ENCODE data around the gene FBXW8. TPM values are rescaled to one million over a fixed set of nuclear protein-coding genes. Genes with fewer than 3 reads are reported as not detected.
A peak's percentile ranks its signal among the peaks of the same experiment; 100 is the strongest.

Gene FBXW8
- total RNA-seq, 2 experiments from 2014 or later = 6.6 to 7.3 TPM

GRCh38 chr12:116910280-116910644, 488 bp upstream of the FBXW8 start:
- no peaks in the 10 kb centered on the region for H3K27me3 Mint-ChIP-seq
- POLR2A ChIA-PET = no interaction called here

DNA sequence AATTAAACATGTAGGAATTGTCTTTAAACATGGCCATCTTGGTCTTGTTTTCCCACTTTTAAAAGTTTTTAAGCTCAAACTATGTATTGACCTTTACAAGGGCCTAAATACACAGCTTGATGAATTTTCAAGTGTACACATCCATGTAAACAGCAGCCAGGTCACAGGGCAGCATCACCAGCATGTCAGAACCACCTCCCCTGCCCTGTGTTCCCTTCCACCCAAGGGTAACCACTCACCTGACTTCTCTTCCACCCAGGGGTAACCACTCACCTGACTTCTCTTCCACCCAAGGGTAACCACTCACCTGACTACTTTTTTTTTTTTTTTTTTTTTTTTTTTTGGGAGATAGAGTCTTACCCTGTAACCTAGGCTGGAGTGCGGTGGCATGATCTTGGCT, 4.6 kb downstream of the FBXW8 start:
- POLR2A ChIA-PET = no interaction called here
- no peak for TF ChIP-seq CTCF (IDR thresholded peaks at IDR 0.05)
- no peak overlapping the region for H3K4me3 ChIP-seq (ENCODE audit: low read length)
- peaks cover 27% of the 10 kb centered on the region for H3K4me1 ChIP-seq (ENCODE audit: insufficient read depth, low read length)
- H3K27ac Mint-ChIP-seq = no peak overlapping the region
- DNase-seq (no peak), ATAC-seq (ENCODE audit: poor library complexity) (no peak)
- intact Hi-C loops (cut with DNase I, micrococcal nuclease) = no loop called here
- no peaks in the 10 kb centered on the region for H3K9me3 Mint-ChIP-seq
- no peak overlapping the region for H3K27ac ChIP-seq (ENCODE audit: low read depth in 1 of 2, low read length in 2 of 2)
- no peaks in the 10 kb centered on the region for H3K9me3 ChIP-seq (ENCODE audit: control insufficient read depth in 1 of 2, insufficient read depth in 1 of 2, low read length in 2 of 2)
- CTCF ChIA-PET = no interaction called here
- H3K36me3 ChIP-seq (ENCODE audit: insufficient read depth, low read length) = no peaks in the 10 kb centered on the region
- no peaks in the 10 kb centered on the region for H3K27me3 Mint-ChIP-seq
- H3K4me3 Mint-ChIP-seq = peak overlapping the region; percentile 68
- peaks cover 20% of the 10 kb centered on the region for H3K36me3 Mint-ChIP-seq (ENCODE audit: low read depth)
- no peaks in the 10 kb centered on the region for H3K27me3 ChIP-seq (ENCODE audit: control insufficient read depth in 1 of 2, insufficient read depth in 2 of 2, low read length in 2 of 2)
- peaks cover 76% of the 10 kb centered on the region for H3K4me1 Mint-ChIP-seq (ENCODE audit: low read depth)

More at GRCh38 chr12:116910280-116910644, 488 bp upstream of the FBXW8 start:
- CTCF ChIA-PET = no interaction called here
- no peak for ATAC-seq (ENCODE audit: poor library complexity)
- Mint-ChIP-seq H3K4me3 (peak overlapping the region; percentile 94), H3K4me1 (ENCODE audit: low read depth) (peaks cover 32% of the 10 kb centered on the region), H3K9me3 (no peaks in the 10 kb centered on the region), H3K27ac (peak overlapping the region; percentile 70), H3K36me3 (ENCODE audit: low read depth) (peaks cover 10% of the 10 kb centered on the region)
- no peak for DNase-seq
- Histone ChIP-seq H3K4me1 (ENCODE audit: insufficient read depth, low read length) (peaks cover 14% of the 10 kb centered on the region), H3K36me3 (ENCODE audit: insufficient read depth, low read length) (no peaks in the 10 kb centered on the region), H3K27ac (ENCODE audit: low read depth in 1 of 2, low read length in 2 of 2) (no peak overlapping the region), H3K9me3 (ENCODE audit: control insufficient read depth in 1 of 2, insufficient read depth in 1 of 2, low read length in 2 of 2) (no peaks in the 10 kb centered on the region), H3K4me3 (ENCODE audit: low read length) (peak overlapping the region; percentile 63), H3K27me3 (ENCODE audit: control insufficient read depth in 1 of 2, insufficient read depth in 2 of 2, low read length in 2 of 2) (no peaks in the 10 kb centered on the region)
- TF ChIP-seq CTCF (IDR thresholded peaks at IDR 0.05) = no peak
- intact Hi-C loops (cut with DNase I, micrococcal nuclease) = loop anchor here in 1 of 2 experiments (5.0 kb wide), 1 partner anchor 93 kb away; no protein-coding TSS in a partner anchor

DNA sequence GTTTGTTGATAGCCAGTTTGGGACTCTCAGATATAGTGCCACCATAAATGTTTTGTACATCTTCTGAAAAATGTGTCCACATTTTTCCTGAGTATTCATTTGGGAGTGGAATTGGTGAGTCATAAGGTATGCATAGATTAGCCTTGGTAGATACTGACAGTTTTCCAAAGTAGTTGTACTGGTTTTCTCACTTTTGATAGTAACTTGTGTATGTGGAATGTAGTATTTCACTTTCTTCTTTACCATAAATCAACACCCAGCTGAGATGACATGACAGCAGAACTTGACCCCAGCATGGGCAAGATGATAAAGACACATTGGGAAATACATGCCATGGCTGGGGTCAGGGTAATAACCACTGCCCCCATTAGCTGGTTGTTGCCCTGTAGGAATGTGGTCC, 5.4 kb downstream of the FBXW8 start:
- intact Hi-C loops (cut with DNase I, micrococcal nuclease) = no loop called here
- POLR2A ChIA-PET = interaction anchor here (0.6 to 1.1 kb wide), 2 partner anchors 9 to 640 kb away, joined by 3 to 5 read pairs; no protein-coding TSS in a partner anchor
- no peak overlapping the region for H3K27ac ChIP-seq (ENCODE audit: low read depth in 1 of 2, low read length in 2 of 2)

More for the DNA sequence above, 5.4 kb downstream of the FBXW8 start:
- DNase-seq = no peak
- H3K36me3 ChIP-seq (ENCODE audit: insufficient read depth, low read length) = no peaks in the 10 kb centered on the region
- Mint-ChIP-seq H3K4me1 (ENCODE audit: low read depth) (peaks cover 79% of the 10 kb centered on the region), H3K9me3 (no peaks in the 10 kb centered on the region), H3K36me3 (ENCODE audit: low read depth) (peaks cover 16% of the 10 kb centered on the region), H3K27ac (no peak overlapping the region), H3K27me3 (no peaks in the 10 kb centered on the region), H3K4me3 (no peak overlapping the region)
- CTCF ChIA-PET = no interaction called here
- no peak overlapping the region for H3K4me3 ChIP-seq (ENCODE audit: low read length)
- H3K9me3 ChIP-seq (ENCODE audit: control insufficient read depth in 1 of 2, insufficient read depth in 1 of 2, low read length in 2 of 2) = no peaks in the 10 kb centered on the region
- TF ChIP-seq CTCF (IDR thresholded peaks at IDR 0.05) = no peak
- H3K4me1 ChIP-seq (ENCODE audit: insufficient read depth, low read length) = peaks cover 32% of the 10 kb centered on the region
- H3K27me3 ChIP-seq (ENCODE audit: control insufficient read depth in 1 of 2, insufficient read depth in 2 of 2, low read length in 2 of 2) = no peaks in the 10 kb centered on the region
- no peak for ATAC-seq (ENCODE audit: poor library complexity)

Data from CD4-positive, alpha-beta T cell (primary cell).